ENCODE data around the gene THADA. TPM values are rescaled to one million over a fixed set of nuclear protein-coding genes. Genes with fewer than 3 reads are reported as not detected.
A peak's percentile ranks its signal among the peaks of the same experiment; 100 is the strongest.

THADA gene
- total and polyA plus RNA-seq, 2 donors (not counting 3 experiments of a cell fraction or from before 2014, with no cell fraction given): 22.6 to 25.3 TPM

GRCh38 chr2:43276962-43277391 lies 318.9 kb downstream of the THADA start:
- Histone ChIP-seq H3K9me3 (replicated peaks; ENCODE audit: control insufficient read depth, insufficient read depth, low read length) (no peaks in the 10 kb centered on the region), H3K4me1 (ENCODE audit: control insufficient read depth, extremely low read depth, insufficient read depth, low read length) (peaks cover 15% of the 10 kb centered on the region), H3K9ac (replicated peaks; ENCODE audit: extremely low read depth, insufficient read depth, low read length) (no peak overlapping the region), H3K4me2 (ENCODE audit: insufficient read depth, low read length) (peak overlapping the region; percentile 2), H3K27ac (ENCODE audit: insufficient read depth, low read depth, low read length) (no peak overlapping the region), H3K4me3 (replicated peaks in 1 of 3; ENCODE audit: insufficient read depth in 1 of 3, low read depth in 1 of 3, low read length in 3 of 3) (no peak overlapping the region), H3K27me3 (ENCODE audit: control insufficient read depth in 2 of 2, insufficient read depth in 2 of 2, low read length in 2 of 2) (no peaks in the 10 kb centered on the region), H3K79me2 (ENCODE audit: control insufficient read depth, insufficient read depth, low read length) (no peaks in the 10 kb centered on the region), H3K9me1 (replicated peaks; ENCODE audit: control insufficient read depth, extremely low read depth, insufficient read depth, low read length) (no peaks in the 10 kb centered on the region), H3K36me3 (ENCODE audit: control insufficient read depth in 2 of 2, extremely low read depth in 1 of 2, insufficient read depth in 2 of 2, low read length in 2 of 2) (peaks cover 0 to 2% of the 10 kb centered on the region in 2 experiments), H4K20me1 (replicated peaks; ENCODE audit: control insufficient read depth, extremely low read depth, insufficient read depth, low read length) (no peaks in the 10 kb centered on the region), H2AFZ (ENCODE audit: low read depth, low read length) (peak overlapping the region; percentile 35)
- intact Hi-C loops (cut with micrococcal nuclease): loop anchor here (2.0 kb wide), 1 partner anchor 18 kb away; no protein-coding TSS in a partner anchor
- no TSS peak for BruUV-seq (replicated peaks)
- FAIRE-seq: peak; percentile 33
- dilution Hi-C loops (cut with MboI; ENCODE audit: extremely low pct_ligation_motif_present, low sequenced_read_pairs): no loop called here
- ChIA-PET POLR2A (no interaction called here), CTCF (interaction anchor here (0.9 to 1.5 kb wide), 6 partner anchors 9 to 208 kb away, joined by 3 to 4 read pairs (median 4); no protein-coding TSS in a partner anchor)
- TF ChIP-seq FOS (IDR thresholded peaks at IDR 0.05; ENCODE audit: borderline replicate concordance, insufficient read depth, low read length) (no peak), GATA2 (IDR thresholded peaks at IDR 0.05; ENCODE audit: insufficient read depth, insufficient read length, low read depth, low read length) (no peak), POLR2AphosphoS5 (IDR thresholded peaks at IDR 0.05; ENCODE audit: insufficient read depth, low read depth, low read length) (no peak), MYC (IDR thresholded peaks at IDR 0.05; ENCODE audit: low read depth, low read length) (no peak), EZH2 (IDR thresholded peaks at IDR 0.05; ENCODE audit: borderline replicate concordance, low read depth, low read length, severe bottlenecking) (no peak), JUN (IDR thresholded peaks at IDR 0.05; ENCODE audit: borderline replicate concordance, insufficient read depth, insufficient read length, low read depth) (no peak), POLR2A (IDR thresholded peaks at IDR 0.05; ENCODE audit: low read depth, low read length) (no peak)
- TF ChIP-seq, protein P1, sequence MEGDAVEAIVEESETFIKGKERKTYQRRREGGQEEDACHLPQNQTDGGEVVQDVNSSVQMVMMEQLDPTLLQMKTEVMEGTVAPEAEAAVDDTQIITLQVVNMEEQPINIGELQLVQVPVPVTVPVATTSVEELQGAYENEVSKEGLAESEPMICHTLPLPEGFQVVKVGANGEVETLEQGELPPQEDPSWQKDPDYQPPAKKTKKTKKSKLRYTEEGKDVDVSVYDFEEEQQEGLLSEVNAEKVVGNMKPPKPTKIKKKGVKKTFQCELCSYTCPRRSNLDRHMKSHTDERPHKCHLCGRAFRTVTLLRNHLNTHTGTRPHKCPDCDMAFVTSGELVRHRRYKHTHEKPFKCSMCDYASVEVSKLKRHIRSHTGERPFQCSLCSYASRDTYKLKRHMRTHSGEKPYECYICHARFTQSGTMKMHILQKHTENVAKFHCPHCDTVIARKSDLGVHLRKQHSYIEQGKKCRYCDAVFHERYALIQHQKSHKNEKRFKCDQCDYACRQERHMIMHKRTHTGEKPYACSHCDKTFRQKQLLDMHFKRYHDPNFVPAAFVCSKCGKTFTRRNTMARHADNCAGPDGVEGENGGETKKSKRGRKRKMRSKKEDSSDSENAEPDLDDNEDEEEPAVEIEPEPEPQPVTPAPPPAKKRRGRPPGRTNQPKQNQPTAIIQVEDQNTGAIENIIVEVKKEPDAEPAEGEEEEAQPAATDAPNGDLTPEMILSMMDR (IDR thresholded peaks at IDR 0.05; ENCODE audit: extremely low read depth in 1 of 2, insufficient read depth in 1 of 2, low read depth in 1 of 2, low read length in 2 of 2): no peak
- peak; percentile 28 for DNase-seq (ENCODE audit: low read depth, low spot score)

Data from endothelial cell of umbilical vein (primary cell).